Measurements from ENCODE around the gene KLHL33. TPM values are rescaled to one million over a fixed set of nuclear protein-coding genes. Genes with fewer than 3 reads are reported as not detected.

Gene KLHL33
- total RNA-seq, 4 donors from 2014 or later: 1.2 to 4.5 (median 1.8) TPM

- WGBS, 2 donors: 88 to 89% methylated on average over 5 of the region's 5 CpGs
- no peak for DNase-seq (ENCODE audit: low spot score in 2 of 2)
- H3K27me3 ChIP-seq: no peaks in the 10 kb centered on the region
- peak overlapping the region in 1 of 4 donors; percentile 51 for H3K27ac ChIP-seq
- H3K36me3 ChIP-seq: peaks cover 0 to 53% (median 14%) of the 10 kb centered on the region in 3 donors
- TF ChIP-seq POLR2A (IDR thresholded peaks at IDR 0.05) (no peak), CTCF (IDR thresholded peaks at IDR 0.05) (no peak), EP300 (IDR thresholded peaks at IDR 0.05) (no peak)
- no peak overlapping the region for H3K4me3 ChIP-seq
- peaks cover 0 to 16% (median 0%) of the 10 kb centered on the region in 4 donors for H3K4me1 ChIP-seq
- H3K9me3 ChIP-seq: no peaks in the 10 kb centered on the region
Observed at GRCh38 chr14:20476776-20477175, 40.8 kb upstream of the KLHL33 start.

- H3K36me3 ChIP-seq: peaks cover 0 to 53% (median 14%) of the 10 kb centered on the region in 3 donors
- WGBS, 2 donors: 91 to 92% methylated on average over 2 of the region's 2 CpGs
Observed at GRCh38 chr14:20472536-20473169, 36.7 kb upstream of the KLHL33 start.

GRCh38 chr14:20470603-20470901, 34.6 kb upstream of the KLHL33 start:
- Histone ChIP-seq H3K36me3 (peaks cover 0 to 32% (median 14%) of the 10 kb centered on the region in 3 donors), H3K27me3 (no peaks in the 10 kb centered on the region), H3K27ac (peak overlapping the region in 3 of 4 donors; percentile 85 to 91 (median 88)), H3K4me1 (peaks cover 0 to 19% (median 10%) of the 10 kb centered on the region in 4 donors), H3K9me3 (no peaks in the 10 kb centered on the region), H3K4me3 (peak overlapping the region; percentile 51 to 85 (median 70))
- DNase-seq (ENCODE audit: low spot score in 2 of 2): no peak
- 0 to 15% methylated on average over 2 of the region's 2 CpGs for WGBS, 2 donors
- TF ChIP-seq EP300 (IDR thresholded peaks at IDR 0.05): no peak
- no peak for TF ChIP-seq POLR2A (IDR thresholded peaks at IDR 0.05)
- TF ChIP-seq CTCF (IDR thresholded peaks at IDR 0.05): no peak

More at GRCh38 chr14:20472536-20473169, 36.7 kb upstream of the KLHL33 start:
- Histone ChIP-seq H3K9me3 (no peaks in the 10 kb centered on the region), H3K4me1 (peaks cover 0 to 21% (median 14%) of the 10 kb centered on the region in 4 donors), H3K4me3 (no peak overlapping the region), H3K27ac (no peak overlapping the region), H3K27me3 (no peaks in the 10 kb centered on the region)
- DNase-seq (ENCODE audit: low spot score in 2 of 2): no peak
- no peak for TF ChIP-seq CTCF (IDR thresholded peaks at IDR 0.05)
- no peak for TF ChIP-seq EP300 (IDR thresholded peaks at IDR 0.05)
- TF ChIP-seq POLR2A (IDR thresholded peaks at IDR 0.05): no peak

DNA sequence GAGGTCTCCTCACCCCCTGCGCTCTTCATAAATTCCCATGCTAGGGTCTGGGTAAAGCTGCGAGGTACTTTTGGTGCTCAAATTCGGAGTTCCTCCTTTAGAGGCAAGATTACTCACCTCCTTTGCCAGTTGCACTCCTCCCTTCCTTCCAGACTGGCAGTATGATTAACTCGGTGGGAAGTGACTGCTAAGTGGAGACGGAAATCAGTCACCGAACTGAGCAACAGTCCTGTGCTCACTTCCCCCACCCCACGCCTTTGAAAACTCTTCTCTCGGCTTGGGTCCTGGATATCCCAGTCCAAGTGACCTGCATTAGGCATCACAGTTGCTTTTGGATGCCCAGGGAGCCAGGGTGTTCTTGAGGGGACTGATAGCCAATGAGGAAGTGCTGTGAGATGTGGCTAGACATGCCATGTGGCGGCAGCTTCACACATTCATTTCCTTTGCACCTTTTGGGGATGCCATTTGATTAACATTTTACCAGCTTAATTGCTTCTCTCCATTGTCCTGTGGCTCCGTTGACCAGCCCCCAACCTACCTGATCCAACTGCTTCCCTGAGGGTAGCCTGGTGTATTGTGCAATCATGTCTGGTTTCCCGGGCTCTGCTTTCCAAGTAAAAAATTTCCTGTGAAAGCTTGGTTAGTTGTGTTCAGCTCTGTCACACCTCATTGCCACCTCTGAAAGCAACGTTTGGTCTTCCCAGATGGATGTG, 34.1 kb upstream of the KLHL33 start:
- no peaks in the 10 kb centered on the region for H3K27me3 ChIP-seq
- H3K36me3 ChIP-seq: peaks cover 0 to 27% (median 9%) of the 10 kb centered on the region in 3 donors
- TF ChIP-seq CTCF (IDR thresholded peaks at IDR 0.05) (no peak), POLR2A (IDR thresholded peaks at IDR 0.05) (no peak), EP300 (IDR thresholded peaks at IDR 0.05) (no peak)
- DNase-seq (ENCODE audit: low spot score in 2 of 2): no peak
- peaks cover 0 to 19% (median 10%) of the 10 kb centered on the region in 4 donors for H3K4me1 ChIP-seq
- H3K27ac ChIP-seq: peak overlapping the region; percentile 47 to 91 (median 86)
- peak overlapping the region; percentile 51 to 85 (median 70) for H3K4me3 ChIP-seq
- 3 to 6% methylated on average over 12 of the region's 12 CpGs for WGBS, 2 donors
- H3K9me3 ChIP-seq: no peaks in the 10 kb centered on the region
